ENCODE measurements around the gene CDH10.

CDH10 gene

DNA sequence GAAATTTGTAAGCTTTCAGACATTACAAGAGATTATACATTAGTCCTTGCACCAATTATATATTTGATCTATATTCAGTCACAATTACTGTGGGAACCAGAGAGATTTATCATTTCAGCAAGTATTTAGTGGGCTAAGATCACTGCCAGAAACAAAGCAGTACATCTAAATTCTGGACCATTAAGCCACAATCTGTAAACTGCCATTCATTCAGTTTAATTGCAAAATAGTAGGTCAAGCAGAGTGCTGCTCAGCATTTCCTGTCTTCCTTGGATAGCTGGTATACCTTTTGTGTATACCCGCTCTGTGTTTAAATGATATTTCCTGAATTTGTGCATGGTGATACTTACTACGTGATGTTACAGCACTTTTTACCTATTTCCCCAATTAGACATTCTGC, 42.6 kb downstream of the CDH10 start:
- Histone ChIP-seq H3K9me3 (ENCODE audit: insufficient read depth, low read depth, low read length) (no peaks in the 10 kb centered on the region), H3K9ac (ENCODE audit: low read depth, low read length) (no peak overlapping the region), H3K36me3 (ENCODE audit: insufficient read depth, low read depth, low read length) (no peaks in the 10 kb centered on the region), H3K4me3 (ENCODE audit: low read length) (no peak overlapping the region), H3K27me3 (ENCODE audit: insufficient read depth, low read length) (no peaks in the 10 kb centered on the region), H3K27ac (ENCODE audit: low read length) (no peak overlapping the region), H3K4me1 (ENCODE audit: insufficient read depth, low read length) (no peaks in the 10 kb centered on the region)

DNA sequence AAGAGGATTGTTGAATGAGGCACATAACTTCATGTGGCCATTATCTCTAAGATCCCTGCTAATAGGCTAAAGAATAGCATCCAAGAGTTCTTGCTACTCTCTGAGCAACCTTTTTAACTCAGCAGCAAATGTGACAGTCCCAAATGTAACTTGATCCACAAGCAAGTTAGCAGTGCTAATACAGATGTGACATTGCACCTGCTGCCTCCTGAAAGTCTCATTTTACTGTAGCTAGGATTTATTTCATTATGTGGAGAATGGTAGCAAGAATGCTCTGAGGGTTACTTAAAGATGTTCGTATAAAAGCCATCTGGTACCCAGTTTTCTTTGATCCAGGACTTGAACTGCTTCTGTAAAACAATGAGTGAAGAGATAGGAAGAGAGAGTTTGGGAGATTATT, 45.8 kb downstream of the CDH10 start:
- Histone ChIP-seq H3K27me3 (ENCODE audit: insufficient read depth, low read length) (no peaks in the 10 kb centered on the region), H3K9ac (ENCODE audit: low read depth, low read length) (no peak overlapping the region), H3K36me3 (ENCODE audit: insufficient read depth, low read depth, low read length) (no peaks in the 10 kb centered on the region), H3K4me3 (ENCODE audit: low read length) (no peak overlapping the region), H3K4me1 (ENCODE audit: insufficient read depth, low read length) (no peaks in the 10 kb centered on the region), H3K27ac (ENCODE audit: low read length) (no peak overlapping the region), H3K9me3 (ENCODE audit: insufficient read depth, low read depth, low read length) (no peaks in the 10 kb centered on the region)

DNA sequence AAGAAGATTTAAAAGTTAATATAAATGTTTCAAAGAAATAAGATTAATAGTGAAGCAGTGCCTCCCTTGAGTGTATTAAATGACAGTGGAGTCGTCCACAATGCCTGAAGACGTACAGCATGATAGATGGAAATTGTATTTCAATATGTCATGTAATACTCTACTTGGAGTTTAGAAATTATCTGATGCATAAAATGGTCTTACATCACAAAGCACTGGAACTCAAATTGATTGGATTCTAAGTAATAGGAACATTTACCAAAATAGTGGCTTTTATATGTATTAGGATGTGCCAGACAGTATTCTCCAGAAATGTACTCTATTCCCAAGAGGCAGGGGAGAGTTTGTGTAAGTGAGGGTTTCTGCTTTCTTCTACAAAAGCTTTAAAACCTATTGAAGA, 49.4 kb downstream of the CDH10 start:
- no peak overlapping the region for H3K9ac ChIP-seq (ENCODE audit: low read depth, low read length)
- H3K27ac ChIP-seq (ENCODE audit: low read length), result no peak overlapping the region
- H3K9me3 ChIP-seq (ENCODE audit: insufficient read depth, low read depth, low read length), result no peaks in the 10 kb centered on the region
- no peak overlapping the region for H3K4me3 ChIP-seq (ENCODE audit: low read length)
- H3K36me3 ChIP-seq (ENCODE audit: insufficient read depth, low read depth, low read length), result no peaks in the 10 kb centered on the region
- H3K4me1 ChIP-seq (ENCODE audit: insufficient read depth, low read length), result no peaks in the 10 kb centered on the region
- H3K27me3 ChIP-seq (ENCODE audit: insufficient read depth, low read length), result no peaks in the 10 kb centered on the region

DNA sequence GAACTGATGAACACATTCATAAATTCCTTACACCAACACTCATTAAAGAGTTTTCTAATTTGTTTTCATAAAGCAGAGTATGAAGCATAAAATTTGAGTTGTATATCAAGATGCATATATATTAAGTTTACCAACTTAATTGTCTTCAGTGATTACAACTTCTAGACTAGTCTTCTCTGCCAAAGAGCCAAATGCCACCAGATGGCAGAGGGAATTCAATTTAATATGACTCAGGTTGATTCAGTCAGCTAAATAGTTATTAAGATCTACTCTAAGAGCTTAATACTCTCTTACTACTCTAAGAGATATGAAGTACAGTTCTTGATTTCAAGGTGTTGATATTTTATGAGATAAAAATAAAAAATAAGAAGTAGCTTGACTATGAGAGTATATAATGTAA, 53.4 kb downstream of the CDH10 start:
- Histone ChIP-seq H3K9ac (ENCODE audit: low read depth, low read length) (no peak overlapping the region), H3K4me1 (ENCODE audit: insufficient read depth, low read length) (no peaks in the 10 kb centered on the region), H3K9me3 (ENCODE audit: insufficient read depth, low read depth, low read length) (no peaks in the 10 kb centered on the region), H3K36me3 (ENCODE audit: insufficient read depth, low read depth, low read length) (no peaks in the 10 kb centered on the region), H3K27me3 (ENCODE audit: insufficient read depth, low read length) (no peaks in the 10 kb centered on the region), H3K4me3 (ENCODE audit: low read length) (no peak overlapping the region), H3K27ac (ENCODE audit: low read length) (no peak overlapping the region)

DNA sequence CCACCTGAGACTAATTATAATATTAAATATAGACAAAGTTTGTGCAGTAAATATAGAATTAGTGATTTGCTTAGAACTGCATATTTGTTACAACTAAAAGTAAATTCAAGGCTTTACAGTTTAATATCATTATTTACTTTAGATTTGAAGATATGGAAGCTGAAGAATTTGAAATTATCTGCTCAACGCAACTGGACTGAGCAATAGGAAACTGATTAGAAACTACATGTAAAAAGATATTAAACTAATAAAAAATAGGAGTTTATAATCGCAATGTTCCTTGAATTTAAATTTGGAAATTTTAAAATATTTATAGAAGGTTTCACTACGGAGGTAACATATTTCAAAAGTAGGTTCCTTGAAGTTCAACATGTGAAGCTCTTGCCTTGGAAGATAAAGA, 55.2 kb downstream of the CDH10 start:
- Histone ChIP-seq H3K4me1 (ENCODE audit: insufficient read depth, low read length) (no peaks in the 10 kb centered on the region), H3K9ac (ENCODE audit: low read depth, low read length) (no peak overlapping the region), H3K36me3 (ENCODE audit: insufficient read depth, low read depth, low read length) (no peaks in the 10 kb centered on the region), H3K9me3 (ENCODE audit: insufficient read depth, low read depth, low read length) (no peaks in the 10 kb centered on the region), H3K4me3 (ENCODE audit: low read length) (no peak overlapping the region), H3K27me3 (ENCODE audit: insufficient read depth, low read length) (no peaks in the 10 kb centered on the region), H3K27ac (ENCODE audit: low read length) (no peak overlapping the region)

DNA sequence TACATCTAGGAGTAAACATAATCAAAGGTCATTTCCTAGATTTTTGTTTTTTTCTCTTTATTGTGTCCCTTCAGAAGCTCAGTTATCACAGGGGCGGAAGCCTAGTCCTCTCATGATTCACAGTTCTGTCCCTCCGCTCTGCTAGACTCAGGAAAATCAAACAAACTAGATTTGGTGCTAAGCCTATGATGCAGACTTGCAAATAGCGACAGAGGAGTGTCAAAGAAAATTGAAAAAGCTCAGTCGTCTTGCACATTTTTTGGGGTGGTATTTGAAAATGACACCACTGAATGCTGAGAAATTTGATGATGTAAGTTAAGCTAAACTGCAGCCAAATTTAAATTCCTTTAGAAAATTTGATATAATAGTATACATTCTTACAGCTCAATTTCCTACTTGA, 59.0 kb downstream of the CDH10 start:
- no peak overlapping the region for H3K4me3 ChIP-seq (ENCODE audit: low read length)

DNA sequence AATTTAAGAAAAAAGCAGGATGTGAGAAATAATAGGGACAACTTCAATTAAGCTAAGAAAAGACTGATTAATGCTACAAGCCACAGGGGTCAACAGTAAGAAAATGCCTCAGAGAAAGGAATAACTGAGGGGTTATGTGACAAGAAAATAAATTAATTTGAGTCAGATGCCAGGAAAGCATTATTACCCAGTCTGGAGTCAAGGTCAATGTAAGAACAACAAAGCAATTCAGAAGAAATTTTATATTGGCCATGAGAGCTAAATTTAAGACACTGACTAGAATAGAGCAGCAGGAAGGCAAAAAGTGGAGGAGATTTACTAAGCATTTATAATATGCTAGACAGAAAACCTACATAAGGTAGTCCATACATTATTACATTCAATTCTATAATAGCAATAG, 73.5 kb downstream of the CDH10 start:
- Histone ChIP-seq H3K27ac (ENCODE audit: low read length) (no peak overlapping the region), H3K27me3 (ENCODE audit: insufficient read depth, low read length) (no peaks in the 10 kb centered on the region)

More for the DNA sequence above, 59.0 kb downstream of the CDH10 start:
- Histone ChIP-seq H3K36me3 (ENCODE audit: insufficient read depth, low read depth, low read length) (no peaks in the 10 kb centered on the region), H3K27me3 (ENCODE audit: insufficient read depth, low read length) (no peaks in the 10 kb centered on the region), H3K9me3 (ENCODE audit: insufficient read depth, low read depth, low read length) (no peaks in the 10 kb centered on the region), H3K9ac (ENCODE audit: low read depth, low read length) (no peak overlapping the region), H3K4me1 (ENCODE audit: insufficient read depth, low read length) (no peaks in the 10 kb centered on the region), H3K27ac (ENCODE audit: low read length) (no peak overlapping the region)

DNA sequence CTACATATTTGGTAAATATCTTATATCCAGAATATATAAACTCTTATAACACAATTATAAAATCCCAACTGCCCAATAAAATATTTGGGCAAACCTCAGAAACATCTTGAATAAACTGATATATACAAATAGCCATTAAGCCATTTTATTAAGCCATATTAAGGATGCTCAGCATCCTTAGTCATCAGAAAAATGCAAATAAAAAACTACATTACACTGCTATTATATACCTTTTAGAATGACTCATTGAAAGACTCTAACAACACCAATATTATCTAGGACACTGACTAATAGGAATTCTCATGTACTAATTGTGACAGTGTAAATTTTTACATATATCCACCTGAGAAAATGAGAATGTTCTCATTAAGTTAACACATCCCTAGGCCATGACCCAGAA, 77.8 kb downstream of the CDH10 start:
- Histone ChIP-seq H3K36me3 (ENCODE audit: insufficient read depth, low read depth, low read length) (no peaks in the 10 kb centered on the region), H3K27ac (ENCODE audit: low read length) (no peak overlapping the region), H3K9me3 (ENCODE audit: insufficient read depth, low read depth, low read length) (no peaks in the 10 kb centered on the region), H3K4me3 (ENCODE audit: low read length) (no peak overlapping the region), H3K9ac (ENCODE audit: low read depth, low read length) (no peak overlapping the region), H3K27me3 (ENCODE audit: insufficient read depth, low read length) (no peaks in the 10 kb centered on the region), H3K4me1 (ENCODE audit: insufficient read depth, low read length) (no peaks in the 10 kb centered on the region)

More for the DNA sequence above, 73.5 kb downstream of the CDH10 start:
- H3K9ac ChIP-seq (ENCODE audit: low read depth, low read length), result no peak overlapping the region
- H3K36me3 ChIP-seq (ENCODE audit: insufficient read depth, low read depth, low read length), result no peaks in the 10 kb centered on the region
- no peaks in the 10 kb centered on the region for H3K9me3 ChIP-seq (ENCODE audit: insufficient read depth, low read depth, low read length)
- H3K4me3 ChIP-seq (ENCODE audit: low read length), result no peak overlapping the region
- H3K4me1 ChIP-seq (ENCODE audit: insufficient read depth, low read length), result no peaks in the 10 kb centered on the region

DNA sequence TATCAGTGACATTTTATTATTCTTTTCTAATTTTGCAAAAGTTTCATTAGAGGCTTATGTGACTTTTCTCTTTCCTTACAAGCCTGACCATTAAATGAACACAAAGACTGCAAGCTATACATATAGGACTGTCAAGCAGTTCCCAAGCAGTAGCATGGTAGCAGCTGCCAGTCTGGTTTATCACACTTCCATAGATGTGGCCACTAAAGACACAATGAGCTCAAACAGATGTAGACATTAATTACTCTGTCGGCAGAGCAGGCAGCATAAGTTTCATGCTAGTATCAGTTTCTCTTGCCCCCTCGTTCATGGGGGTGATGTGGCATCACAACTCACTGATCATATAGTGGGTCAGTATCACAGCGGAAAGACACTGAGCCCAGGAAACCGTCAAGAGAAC, 89.5 kb downstream of the CDH10 start:
- H3K4me3 ChIP-seq (ENCODE audit: low read length), result no peak overlapping the region

DNA sequence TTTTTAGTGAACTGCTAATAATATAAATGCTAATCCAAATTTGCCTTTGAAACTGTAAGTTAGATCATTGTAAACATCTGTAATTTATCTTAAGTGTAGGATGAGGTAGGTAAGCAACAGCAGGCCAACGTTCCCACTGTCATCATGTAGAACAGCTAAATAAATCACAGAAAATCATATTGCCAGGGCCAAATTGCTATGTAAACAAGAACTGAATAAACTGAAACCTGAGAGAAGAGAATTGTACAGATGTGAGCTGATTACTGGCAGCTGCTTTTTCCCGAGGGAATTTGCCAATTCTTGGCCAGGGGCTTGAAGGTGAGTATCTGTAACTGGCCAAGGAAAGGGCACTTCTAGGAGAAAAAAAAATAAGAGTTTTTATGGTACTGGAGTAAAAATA, 97.6 kb downstream of the CDH10 start:
- Histone ChIP-seq H3K9ac (ENCODE audit: low read depth, low read length) (no peak overlapping the region), H3K36me3 (ENCODE audit: insufficient read depth, low read depth, low read length) (no peaks in the 10 kb centered on the region), H3K4me3 (ENCODE audit: low read length) (no peak overlapping the region), H3K27me3 (ENCODE audit: insufficient read depth, low read length) (no peaks in the 10 kb centered on the region), H3K9me3 (ENCODE audit: insufficient read depth, low read depth, low read length) (no peaks in the 10 kb centered on the region), H3K27ac (ENCODE audit: low read length) (no peak overlapping the region), H3K4me1 (ENCODE audit: insufficient read depth, low read length) (no peaks in the 10 kb centered on the region)

More for the DNA sequence above, 89.5 kb downstream of the CDH10 start:
- Histone ChIP-seq H3K27ac (ENCODE audit: low read length) (no peak overlapping the region), H3K4me1 (ENCODE audit: insufficient read depth, low read length) (no peaks in the 10 kb centered on the region), H3K9me3 (ENCODE audit: insufficient read depth, low read depth, low read length) (no peaks in the 10 kb centered on the region), H3K9ac (ENCODE audit: low read depth, low read length) (no peak overlapping the region), H3K36me3 (ENCODE audit: insufficient read depth, low read depth, low read length) (no peaks in the 10 kb centered on the region), H3K27me3 (ENCODE audit: insufficient read depth, low read length) (no peaks in the 10 kb centered on the region)

DNA sequence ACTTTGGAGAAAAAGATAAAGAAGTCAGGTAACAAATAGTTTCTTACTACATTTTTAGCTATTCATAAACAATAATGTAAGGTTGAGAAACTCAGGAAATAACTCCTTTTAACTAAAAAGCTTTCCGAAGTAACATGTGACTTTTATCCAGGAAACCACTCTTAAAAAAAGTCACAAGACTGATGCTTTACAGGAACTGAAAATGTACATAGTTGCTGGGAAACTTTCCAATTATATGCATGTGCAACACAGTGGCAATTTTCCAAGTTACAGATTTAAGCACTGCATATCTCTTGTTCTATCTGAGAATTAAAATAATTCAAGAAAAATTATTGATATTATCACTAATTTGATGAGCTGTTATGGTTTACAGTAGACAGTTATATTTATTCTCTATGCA, 105.2 kb downstream of the CDH10 start:
- H3K4me1 ChIP-seq (ENCODE audit: insufficient read depth, low read length), result no peaks in the 10 kb centered on the region
- no peaks in the 10 kb centered on the region for H3K27me3 ChIP-seq (ENCODE audit: insufficient read depth, low read length)
- H3K9me3 ChIP-seq (ENCODE audit: insufficient read depth, low read depth, low read length), result no peaks in the 10 kb centered on the region
- H3K27ac ChIP-seq (ENCODE audit: low read length), result no peak overlapping the region
- no peaks in the 10 kb centered on the region for H3K36me3 ChIP-seq (ENCODE audit: insufficient read depth, low read depth, low read length)
- H3K9ac ChIP-seq (ENCODE audit: low read depth, low read length), result no peak overlapping the region
- no peak overlapping the region for H3K4me3 ChIP-seq (ENCODE audit: low read length)

DNA sequence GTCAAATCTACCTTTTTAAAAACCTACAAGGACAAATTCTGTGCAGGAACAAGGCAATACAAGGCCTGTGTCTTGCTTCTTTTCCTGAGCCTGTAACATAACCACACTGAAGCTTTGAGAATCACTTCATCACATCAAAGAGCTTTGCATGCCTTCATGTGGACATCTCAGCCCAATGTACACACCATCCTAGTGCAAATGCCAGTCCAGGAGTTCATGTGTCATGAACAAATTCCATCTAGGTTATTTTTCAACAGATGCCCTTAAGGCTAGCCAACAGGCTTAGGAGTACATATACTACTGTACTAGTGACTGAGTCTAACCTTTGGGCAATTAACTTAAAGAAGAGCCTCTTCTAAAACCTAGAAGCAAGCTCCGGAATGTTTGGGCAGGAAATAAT, 106.4 kb downstream of the CDH10 start:
- Histone ChIP-seq H3K27me3 (ENCODE audit: insufficient read depth, low read length) (no peaks in the 10 kb centered on the region), H3K9ac (ENCODE audit: low read depth, low read length) (no peak overlapping the region), H3K9me3 (ENCODE audit: insufficient read depth, low read depth, low read length) (no peaks in the 10 kb centered on the region), H3K36me3 (ENCODE audit: insufficient read depth, low read depth, low read length) (no peaks in the 10 kb centered on the region), H3K4me3 (ENCODE audit: low read length) (no peak overlapping the region), H3K27ac (ENCODE audit: low read length) (no peak overlapping the region), H3K4me1 (ENCODE audit: insufficient read depth, low read length) (no peaks in the 10 kb centered on the region)

DNA sequence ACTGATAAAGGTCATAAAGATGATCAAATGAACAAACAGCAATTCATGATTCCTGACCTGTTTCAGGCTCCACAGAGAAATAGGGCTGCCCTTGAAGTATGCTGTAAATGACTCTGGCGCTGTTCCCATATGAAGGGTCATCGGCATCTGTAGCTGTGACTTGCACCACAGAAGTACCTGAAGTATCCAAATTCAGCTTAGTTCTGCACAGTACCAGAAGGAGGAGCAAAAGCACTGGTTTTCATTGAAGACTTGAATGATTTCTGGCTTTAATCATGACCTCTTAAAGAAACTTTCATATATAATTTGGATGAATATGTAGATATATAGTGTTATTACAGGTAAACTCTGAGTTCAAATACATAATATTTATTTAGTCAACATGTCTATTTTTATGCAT, 109.1 kb downstream of the CDH10 start:
- no peak overlapping the region for H3K27ac ChIP-seq (ENCODE audit: low read length)
- no peaks in the 10 kb centered on the region for H3K27me3 ChIP-seq (ENCODE audit: insufficient read depth, low read length)
- no peak overlapping the region for H3K9ac ChIP-seq (ENCODE audit: low read depth, low read length)
- H3K4me1 ChIP-seq (ENCODE audit: insufficient read depth, low read length), result no peaks in the 10 kb centered on the region
- no peak overlapping the region for H3K4me3 ChIP-seq (ENCODE audit: low read length)
- H3K36me3 ChIP-seq (ENCODE audit: insufficient read depth, low read depth, low read length), result no peaks in the 10 kb centered on the region
- H3K9me3 ChIP-seq (ENCODE audit: insufficient read depth, low read depth, low read length), result no peaks in the 10 kb centered on the region

Data from iPS-20b (cell line).